GM15510 (cell line): ENCODE results near the gene ACP4.
A peak's percentile ranks its signal among the peaks of the same experiment; 100 is the strongest.

Experiments used
- POLR2A ChIP-seq: IDR thresholded peaks from 3 replicates; pipeline ENCODE4 v1.6.1; 2011; ENCODE audit warnings: borderline replicate concordance; ENCODE audit not compliant: insufficient read length; ENCODE audit errors: extremely low read depth

ACP4 gene

DNA sequence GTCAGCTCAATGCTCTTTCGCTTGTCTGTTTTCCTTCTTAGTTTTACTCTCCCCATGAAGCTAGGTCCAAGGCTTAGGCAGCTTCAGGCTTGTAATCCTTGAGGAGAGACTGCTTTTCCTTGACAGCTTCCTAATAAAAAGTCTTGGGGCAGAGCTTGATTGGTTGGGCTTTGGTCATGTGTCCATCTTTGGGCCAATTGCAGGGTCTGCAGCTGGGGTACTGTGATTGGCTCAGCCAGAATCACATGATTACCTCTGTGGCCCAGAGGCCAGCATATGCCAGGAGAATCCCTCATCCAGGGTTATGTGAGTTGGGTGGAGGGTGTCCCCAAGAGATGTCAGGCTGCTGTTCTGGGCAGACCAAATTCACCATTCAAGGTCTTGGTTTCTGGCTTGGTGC is 25.2 kb downstream of the ACP4 start:
- no peak for TF ChIP-seq POLR2A

DNA sequence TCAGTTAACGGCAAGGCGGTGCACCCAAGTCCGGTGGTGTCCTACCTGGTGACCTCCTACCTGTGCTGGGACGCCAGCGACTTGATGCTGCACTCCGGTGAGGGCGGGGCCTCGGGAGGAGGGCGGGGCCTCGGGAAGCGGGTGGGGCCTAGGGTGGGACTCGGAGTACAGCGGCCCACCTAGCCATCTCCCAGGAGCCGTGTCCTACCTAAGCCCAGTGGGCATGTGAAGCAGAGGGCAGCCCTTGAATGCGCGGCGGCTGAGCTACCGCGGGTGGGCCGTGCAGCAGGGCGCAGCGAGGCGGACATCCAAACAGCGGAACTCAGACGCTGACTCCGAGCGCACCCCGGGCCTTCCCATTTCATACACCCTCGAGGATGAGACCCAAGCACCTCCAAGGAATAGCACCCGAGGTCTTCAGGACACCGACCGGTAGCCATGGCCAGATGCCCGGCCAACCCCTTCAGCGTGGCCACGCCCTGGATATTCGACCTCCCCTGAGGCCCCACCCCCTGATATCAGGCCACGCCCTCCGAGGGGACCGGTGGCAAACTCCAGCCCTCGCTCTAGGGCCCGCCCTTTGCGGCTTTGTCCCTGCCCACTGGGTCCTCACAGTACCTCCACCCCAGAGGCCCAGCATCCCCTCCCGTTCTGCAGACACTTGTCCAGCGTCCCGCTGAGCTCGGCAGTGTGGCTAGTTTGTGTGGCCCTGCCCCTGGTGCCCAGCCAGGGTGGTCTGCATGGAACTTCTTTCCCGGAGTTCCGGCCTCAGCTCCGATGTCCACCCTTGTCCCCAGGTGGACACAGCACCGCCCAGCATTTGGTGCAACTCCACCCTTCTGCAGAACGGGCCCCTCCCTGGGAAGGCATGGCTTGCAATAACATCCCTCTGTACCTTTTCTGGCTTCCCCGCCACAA is 28.0 kb downstream of the ACP4 start:
- TF ChIP-seq POLR2A: peak; percentile 62

DNA sequence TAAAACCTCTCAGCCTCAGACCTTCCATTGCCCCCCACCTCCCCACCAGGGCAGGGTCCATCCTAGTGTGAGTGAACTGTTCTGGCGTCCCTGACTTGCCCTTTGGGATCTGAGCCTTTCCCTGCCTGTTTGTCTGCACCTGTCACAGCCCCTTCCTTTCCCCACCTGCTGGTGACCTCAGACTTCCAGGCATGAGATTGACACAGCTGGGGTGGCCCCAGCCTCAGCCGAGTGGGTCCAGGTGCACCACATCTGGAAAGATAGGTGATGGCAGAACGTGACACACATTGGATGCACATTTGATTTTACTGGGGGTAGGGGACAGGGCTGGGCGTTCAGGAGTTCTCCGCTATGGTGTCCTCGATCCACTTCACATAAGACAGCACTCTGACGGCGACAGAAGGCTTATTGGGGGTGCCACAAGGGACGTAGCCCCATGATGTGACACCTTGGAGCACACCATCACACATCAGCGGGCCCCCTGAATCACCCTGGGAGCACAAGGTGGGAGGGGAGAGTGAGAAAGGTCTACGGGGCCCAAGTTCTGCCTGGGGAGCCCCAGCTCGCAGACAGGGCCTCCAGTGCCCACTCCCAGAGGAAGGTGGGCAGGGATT is 28.8 kb downstream of the ACP4 start:
- no peak for TF ChIP-seq POLR2A

DNA sequence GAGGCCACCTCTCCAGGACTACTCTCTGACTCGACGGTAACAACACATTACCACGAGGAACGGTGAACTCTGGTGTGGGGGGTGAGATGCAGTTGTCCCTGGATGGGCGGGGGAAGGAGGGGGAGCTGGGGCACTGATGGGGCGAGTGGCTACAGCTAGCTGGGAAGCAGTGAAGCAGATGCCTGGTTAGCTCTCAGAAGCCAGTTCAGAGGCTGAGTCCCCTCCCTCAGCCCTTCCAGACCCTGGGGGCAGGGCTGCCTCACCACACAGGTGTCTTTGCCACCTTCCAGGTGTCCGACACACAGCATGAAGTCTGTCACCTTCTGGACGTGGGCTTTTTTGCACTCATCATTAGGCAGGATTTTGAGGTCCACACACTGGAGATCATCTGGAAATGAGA is 29.4 kb downstream of the ACP4 start:
- TF ChIP-seq POLR2A: no peak

DNA sequence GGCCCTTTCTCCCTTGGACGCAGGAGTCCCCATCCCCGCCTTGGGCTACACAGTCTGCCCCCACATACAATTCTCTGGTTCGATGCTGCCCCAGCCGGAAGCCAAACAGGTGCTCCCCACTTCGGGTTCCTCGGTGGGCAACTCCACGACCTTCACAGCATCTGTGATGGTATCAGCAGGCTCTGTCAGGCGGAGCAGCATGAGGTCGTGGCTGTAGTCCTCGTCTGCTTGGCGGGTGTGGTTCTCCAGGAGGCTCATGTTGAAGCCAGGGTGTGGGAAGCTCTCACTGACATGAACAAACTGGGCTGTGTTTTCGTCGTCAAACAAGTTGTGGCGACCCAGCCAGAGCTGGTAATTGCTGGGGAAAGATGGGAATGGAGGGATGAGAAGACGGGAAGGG is 29.9 kb downstream of the ACP4 start:
- TF ChIP-seq POLR2A: no peak

DNA sequence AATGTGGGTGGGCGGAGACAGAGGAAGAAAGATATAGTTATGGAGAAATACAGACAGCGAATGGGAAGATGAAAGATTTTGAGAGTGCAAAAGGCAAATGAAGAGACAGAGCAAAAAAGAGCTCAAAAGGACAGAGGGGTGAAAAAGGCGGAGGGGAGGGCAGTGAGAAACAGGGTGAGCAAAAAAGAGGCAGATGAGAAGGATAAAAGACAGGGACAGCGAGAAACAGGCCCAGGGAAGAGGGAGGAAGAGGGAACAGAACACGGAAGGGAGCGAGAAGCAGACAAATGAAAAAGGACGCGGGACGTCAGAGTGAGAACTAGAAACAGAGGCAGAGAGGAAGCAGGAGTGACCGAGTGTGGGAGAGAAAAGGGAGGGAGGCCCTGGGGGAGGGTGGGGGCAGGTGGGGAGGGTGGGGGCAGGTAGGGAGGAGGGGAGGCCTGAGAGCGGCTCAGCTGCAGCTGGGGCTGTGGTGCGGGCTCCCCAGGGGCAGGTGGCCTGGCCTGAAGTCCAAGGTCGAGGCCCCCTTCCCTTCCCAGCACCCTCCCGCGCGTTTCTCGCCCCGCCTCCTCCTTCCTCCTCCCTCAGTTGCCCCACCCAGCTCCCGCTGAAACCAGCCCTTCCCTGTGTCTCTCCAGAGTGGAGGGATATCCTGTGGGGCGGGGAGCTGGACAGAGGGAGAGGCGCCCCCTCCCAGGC is 30.5 kb downstream of the ACP4 start:
- peak; percentile 30 for TF ChIP-seq POLR2A

DNA sequence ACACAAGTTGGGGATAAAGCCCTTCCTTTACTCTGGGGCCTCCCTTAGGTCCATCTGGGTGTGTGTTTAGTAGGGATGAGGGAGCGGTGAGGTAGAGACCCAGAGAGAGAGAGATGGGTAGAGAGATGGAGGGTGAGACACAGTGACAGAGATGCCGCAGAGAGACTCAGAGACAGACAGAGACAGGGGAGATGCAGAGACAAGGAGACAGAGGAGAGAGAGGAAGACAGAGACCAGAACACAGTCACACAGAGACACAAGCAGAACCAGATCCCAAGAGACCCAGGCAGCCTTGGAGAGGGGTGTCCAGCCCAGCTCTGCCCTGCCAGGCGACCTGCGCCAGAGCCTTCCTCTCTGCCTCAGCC is 31.0 kb downstream of the ACP4 start:
- TF ChIP-seq POLR2A: no peak

DNA sequence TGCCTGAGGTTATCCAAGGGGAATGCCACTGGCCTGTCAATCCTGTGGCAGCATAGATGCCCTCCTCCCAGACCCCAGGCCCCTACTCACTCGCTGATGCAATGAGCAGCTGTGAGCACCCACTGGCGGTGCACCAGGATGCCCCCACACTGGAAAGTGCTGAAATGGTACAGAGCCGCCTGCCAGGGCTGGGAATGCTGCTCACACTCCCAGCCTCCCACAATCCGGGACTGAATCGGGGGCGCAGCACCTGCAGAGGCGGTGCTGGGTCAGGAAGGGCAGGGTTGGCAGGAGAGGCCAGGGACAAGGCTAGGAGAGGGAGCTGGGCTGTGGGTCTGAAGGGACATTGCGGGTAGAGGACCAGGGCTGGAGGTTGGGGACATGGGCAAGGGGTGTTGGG is 31.4 kb downstream of the ACP4 start:
- TF ChIP-seq POLR2A: no peak

DNA sequence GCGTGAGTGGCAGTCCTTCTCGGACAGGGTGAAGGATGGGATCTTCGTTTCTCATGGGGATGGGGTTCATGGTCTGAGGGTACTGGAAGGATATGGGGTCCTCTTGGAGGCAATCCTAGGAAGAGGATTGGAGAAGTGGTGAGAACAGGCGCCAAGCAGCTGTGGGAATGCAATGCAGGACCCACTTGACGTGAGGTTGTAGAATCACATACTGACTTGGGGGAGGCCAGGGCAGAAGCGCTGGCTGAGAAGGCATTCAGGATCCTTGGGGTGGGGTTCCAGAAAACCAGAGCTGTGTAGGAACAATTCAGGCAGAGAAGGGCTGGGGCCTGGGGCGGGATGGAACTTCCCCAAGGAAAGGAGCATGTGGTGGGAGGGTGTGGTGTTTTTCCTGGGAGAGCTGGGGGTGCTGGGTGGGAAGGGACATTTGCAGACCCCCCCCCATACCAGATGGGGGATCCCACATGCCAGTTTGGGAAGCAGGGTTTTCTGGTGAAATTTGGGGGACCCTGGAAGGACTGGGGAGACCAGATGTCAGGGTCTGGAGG is 32.5 kb downstream of the ACP4 start:
- no peak for TF ChIP-seq POLR2A

DNA sequence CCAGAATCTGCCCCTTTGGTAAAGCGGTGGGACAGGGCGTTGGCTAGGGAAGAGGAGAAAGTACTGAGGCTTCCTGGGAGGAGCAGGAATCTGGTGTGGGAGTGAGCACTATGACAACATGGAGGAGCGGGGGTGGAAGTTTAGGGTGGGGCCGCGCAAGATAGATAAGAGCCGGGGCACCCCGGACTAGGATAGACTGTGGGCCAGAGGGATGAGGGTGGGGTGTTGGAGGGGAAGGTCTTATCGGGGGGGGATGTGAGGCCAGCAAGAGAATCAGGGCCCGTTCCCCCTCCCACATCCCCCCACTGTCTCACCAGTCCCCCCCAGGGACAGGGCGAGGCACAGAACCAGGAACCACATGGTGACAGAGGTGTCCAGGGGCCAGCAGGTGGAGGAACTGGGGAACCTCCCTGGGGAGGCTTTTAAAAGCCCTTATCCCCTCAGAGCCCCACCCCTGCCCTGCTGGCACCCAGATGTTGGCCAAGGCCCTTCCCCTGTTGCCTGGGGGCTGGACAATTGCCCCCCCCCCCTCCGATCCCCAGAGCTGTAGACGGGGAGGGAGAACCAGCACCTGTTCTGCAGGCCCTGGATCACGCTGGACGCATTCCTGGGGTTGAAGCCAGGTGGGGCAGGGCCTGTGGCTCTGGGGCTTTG is 33.3 kb downstream of the ACP4 start, which contains the start of gene KLK1:
KLK1 (minus strand) TSS at position 399 of the 654 bp plus-strand sequence; CDS start at position 360, 39 bp downstream.
- TF ChIP-seq POLR2A: no peak

DNA sequence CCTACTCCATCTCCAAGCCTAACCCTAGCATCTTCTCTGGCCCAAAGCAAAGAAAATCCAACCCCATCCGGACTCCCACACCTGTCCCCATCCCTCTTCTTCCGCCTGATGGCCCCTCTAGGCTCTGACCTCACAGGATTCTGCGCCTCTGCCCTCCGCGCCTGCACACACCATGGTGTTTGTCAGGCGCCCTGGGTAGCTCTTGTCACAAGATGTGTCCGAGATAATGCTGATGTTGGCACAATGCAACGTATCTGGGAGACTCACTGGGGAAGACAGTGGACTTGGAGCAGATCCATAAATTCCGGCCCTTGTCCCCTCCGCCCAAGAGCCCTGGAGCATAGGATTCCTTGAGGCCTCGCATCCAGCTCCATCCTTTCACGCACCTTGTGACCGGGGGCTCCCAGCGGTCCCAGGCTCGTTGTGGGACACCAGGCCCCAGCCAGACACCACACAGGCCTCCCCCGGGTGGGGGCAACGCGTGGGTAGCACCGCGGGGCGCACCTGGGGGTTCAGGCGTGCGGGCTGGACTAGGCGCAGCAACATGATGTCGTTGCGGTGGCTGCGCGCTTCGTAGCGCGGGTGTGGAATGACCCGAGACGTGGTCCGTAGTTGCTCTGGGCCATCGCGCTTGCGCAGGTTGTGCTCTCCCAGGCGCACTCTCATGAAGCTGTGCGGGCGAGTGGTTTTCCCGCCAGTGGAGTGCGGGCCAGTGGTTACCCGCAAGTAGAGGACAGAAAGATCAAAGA is 36.5 kb downstream of the ACP4 start:
- no peak for TF ChIP-seq POLR2A

DNA sequence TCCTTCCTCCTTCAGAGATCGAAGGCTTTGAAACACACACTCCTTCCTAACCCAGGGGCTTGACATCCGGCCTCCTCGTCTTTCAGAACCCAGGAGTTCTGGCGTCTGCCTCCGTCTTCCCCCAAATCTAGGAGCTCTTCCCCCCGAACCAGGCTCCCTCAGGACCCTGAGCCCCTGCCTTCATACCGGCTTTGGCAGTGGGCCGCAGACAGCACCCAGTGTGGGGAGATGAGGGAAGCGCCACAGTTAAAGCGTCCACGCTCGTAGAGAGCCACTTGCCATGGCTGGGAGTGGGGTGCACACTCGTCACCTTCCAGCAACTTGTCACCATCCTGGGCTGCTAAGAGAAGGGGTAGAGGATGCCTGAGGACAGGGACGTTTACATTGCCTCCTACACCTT is 37.3 kb downstream of the ACP4 start:
- TF ChIP-seq POLR2A: no peak

DNA sequence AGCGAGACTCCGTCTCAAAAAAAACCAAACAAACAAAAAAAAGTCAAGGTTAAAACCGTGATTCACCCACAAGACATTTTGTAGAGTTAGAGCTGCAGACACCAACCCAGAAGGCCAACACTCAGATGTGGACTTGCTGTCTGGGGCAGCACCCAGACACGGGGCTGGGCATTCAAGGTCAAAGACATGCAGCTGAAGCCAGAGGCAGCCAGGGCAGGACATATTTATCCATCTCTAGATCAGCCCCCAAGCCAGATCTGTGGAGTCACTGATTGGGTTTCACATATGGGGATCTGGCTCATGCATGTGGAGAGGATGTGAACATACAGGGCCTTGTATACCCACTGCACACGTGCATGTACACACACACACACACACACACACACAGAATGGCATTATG is 39.6 kb downstream of the ACP4 start:
- TF ChIP-seq POLR2A: no peak

DNA sequence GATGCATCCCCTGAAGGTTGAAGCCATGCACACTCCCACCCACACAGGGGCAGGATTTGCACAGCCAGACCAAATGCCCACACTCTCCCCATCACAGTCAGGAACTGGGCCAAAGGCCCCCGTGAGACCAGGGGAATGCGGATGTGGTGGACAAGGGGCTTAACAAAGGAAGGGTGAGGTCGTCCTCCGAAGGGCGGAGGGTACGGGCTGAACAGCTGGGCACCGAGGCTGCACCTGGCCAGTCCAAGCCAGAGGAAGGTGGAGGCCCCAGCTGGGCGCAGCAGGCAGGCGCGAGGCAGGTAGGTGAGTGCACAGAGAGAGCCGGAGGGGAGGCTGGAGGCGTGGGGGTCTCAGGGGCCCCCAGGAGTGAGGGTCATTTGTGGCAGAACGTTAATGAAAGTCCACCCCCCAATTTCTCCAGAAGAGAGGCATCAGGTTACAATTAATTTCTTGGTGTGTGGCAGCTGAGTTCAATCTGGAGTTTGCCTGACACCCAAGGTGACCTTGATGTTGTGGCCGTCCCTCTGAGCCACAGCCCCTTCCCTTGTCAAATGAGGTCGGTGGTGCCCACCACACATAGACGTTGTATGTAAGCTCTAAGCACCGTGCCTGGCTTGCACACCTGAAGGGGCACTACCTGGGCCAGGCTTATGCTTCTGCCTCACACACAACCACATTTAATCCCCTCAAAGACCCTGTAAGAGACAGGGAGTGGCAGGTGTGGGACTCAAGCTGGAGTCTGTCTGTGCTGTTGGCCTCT is 40.2 kb downstream of the ACP4 start:
- TF ChIP-seq POLR2A: no peak

DNA sequence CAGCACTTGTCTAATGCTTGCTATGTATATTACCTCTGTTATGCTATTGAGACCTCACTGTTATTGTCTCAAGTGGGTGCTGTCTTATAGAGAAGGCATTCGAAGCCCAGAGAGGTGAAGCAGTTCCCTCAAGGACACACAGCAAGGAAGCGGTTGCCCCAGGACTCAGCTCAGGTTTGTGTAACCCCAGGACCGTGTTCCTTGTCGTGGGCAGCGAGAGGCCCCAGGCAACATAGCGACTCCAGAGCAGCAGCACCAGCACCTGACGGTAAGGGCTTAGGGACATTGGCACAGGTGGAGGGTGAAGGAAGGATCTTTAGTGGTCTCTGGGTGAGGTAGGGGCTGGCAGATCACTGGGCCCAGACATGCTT is 40.8 kb downstream of the ACP4 start:
- no peak for TF ChIP-seq POLR2A
